ENCODE measurements around the gene E4F1. TPM values are rescaled to one million over a fixed set of nuclear protein-coding genes. Genes with fewer than 3 reads are reported as not detected.

E4F1 gene
- total and polyA plus RNA-seq, 7 donors, result 10.8 to 26.9 (median 19.4) TPM

- intact Hi-C loops (cut with DNase I), result loop anchor here (2.0 to 5.0 kb wide), 2 partner anchors 48 kb away; partner anchors contain the start of gene ECI1
- Histone ChIP-seq H3K9me3 (no peaks in the 10 kb centered on the region), H3K27me3 (no peaks in the 10 kb centered on the region), H3K4me1 (peaks cover 0 to 20% (median 18%) of the 10 kb centered on the region in 4 donors), H3K27ac (peak overlapping the region; percentile 97 to 100 (median 98)), H3K36me3 (peaks cover 13 to 31% (median 20%) of the 10 kb centered on the region in 4 donors), H3K4me3 (peak overlapping the region; percentile 83 to 89 (median 88))
- 84 to 85% methylated on average over 13 of the region's 13 CpGs for WGBS, 2 donors
- DNase-seq, result no peak
- TF ChIP-seq POLR2AphosphoS5 (IDR thresholded peaks at IDR 0.05) (no peak), CTCF (IDR thresholded peaks at IDR 0.05) (no peak), EP300 (IDR thresholded peaks at IDR 0.05) (no peak), POLR2A (IDR thresholded peaks at IDR 0.05) (no peak)
Observed at GRCh38 chr16:2204416-2205103, 18.8 kb upstream of the E4F1 start.

- H3K36me3 ChIP-seq, result peaks cover 13 to 36% (median 23%) of the 10 kb centered on the region in 4 donors
- no peaks in the 10 kb centered on the region for H3K27me3 ChIP-seq
- H3K9me3 ChIP-seq, result no peaks in the 10 kb centered on the region
- intact Hi-C loops (cut with DNase I), result loop anchor here (2.0 to 5.0 kb wide), 2 partner anchors 47 to 49 kb away; partner anchors contain the start of gene ECI1
- peaks cover 0 to 20% (median 18%) of the 10 kb centered on the region in 4 donors for H3K4me1 ChIP-seq
- WGBS, 2 donors, result 0 to 1% methylated on average over 93 of the region's 93 CpGs
- DNase-seq, result peak; percentile 94
- H3K4me3 ChIP-seq, result peak within 1 kb of the TSS; percentile 83 to 89 (median 88)
- H3K27ac ChIP-seq, result peak within 1 kb of the TSS; percentile 97 to 100 (median 98)
- TF ChIP-seq POLR2A (IDR thresholded peaks at IDR 0.05) (peak; percentile 54 to 71), EP300 (IDR thresholded peaks at IDR 0.05) (peak in 1 of 4 donors; percentile 8), CTCF (IDR thresholded peaks at IDR 0.05) (no peak), POLR2AphosphoS5 (IDR thresholded peaks at IDR 0.05) (peak; percentile 76 to 97 (median 88))
Observed at GRCh38 chr16:2205104-2205966, 18.1 kb upstream of the E4F1 start, which contains the start of gene MLST8. Gene MLST8, plus strand, starts transcription at chr16:2205454. Its CDS starts 632 bp downstream, at chr16:2206086.

- H3K9me3 ChIP-seq, result no peaks in the 10 kb centered on the region
- H3K27me3 ChIP-seq, result no peaks in the 10 kb centered on the region
- H3K4me3 ChIP-seq, result peak overlapping the region; percentile 83 to 89 (median 88)
- 5 to 13% methylated on average over 16 of the region's 16 CpGs for WGBS, 2 donors
- peak overlapping the region; percentile 97 to 100 (median 98) for H3K27ac ChIP-seq
- DNase-seq, result no peak
- TF ChIP-seq POLR2AphosphoS5 (IDR thresholded peaks at IDR 0.05) (no peak), EP300 (IDR thresholded peaks at IDR 0.05) (no peak), CTCF (IDR thresholded peaks at IDR 0.05) (no peak), POLR2A (IDR thresholded peaks at IDR 0.05) (no peak)
- intact Hi-C loops (cut with DNase I), result loop anchor here (2.0 to 5.0 kb wide), 2 partner anchors 46 to 49 kb away; partner anchors contain the start of gene ECI1
- peaks cover 13 to 36% (median 23%) of the 10 kb centered on the region in 4 donors for H3K36me3 ChIP-seq
- peaks cover 0 to 20% (median 18%) of the 10 kb centered on the region in 4 donors for H3K4me1 ChIP-seq
Observed at GRCh38 chr16:2205967-2206313, 17.5 kb upstream of the E4F1 start.

GRCh38 chr16:2206420-2206779 is 17.0 kb upstream of the E4F1 start:
- no peak for DNase-seq
- Histone ChIP-seq H3K27me3 (no peaks in the 10 kb centered on the region), H3K9me3 (no peaks in the 10 kb centered on the region), H3K36me3 (peaks cover 13 to 36% (median 23%) of the 10 kb centered on the region in 4 donors), H3K27ac (peak overlapping the region; percentile 97 to 100 (median 98)), H3K4me1 (peaks cover 0 to 20% (median 18%) of the 10 kb centered on the region in 4 donors), H3K4me3 (peak overlapping the region in 3 of 4 donors; percentile 83 to 89 (median 88))
- intact Hi-C loops (cut with DNase I), result loop anchor here (5.0 kb wide), 1 partner anchor 46 kb away; the partner anchor contains the start of gene ECI1
- 83 to 86% methylated on average over 18 of the region's 18 CpGs for WGBS, 2 donors
- TF ChIP-seq POLR2A (IDR thresholded peaks at IDR 0.05) (no peak), EP300 (IDR thresholded peaks at IDR 0.05) (no peak), CTCF (IDR thresholded peaks at IDR 0.05) (no peak), POLR2AphosphoS5 (IDR thresholded peaks at IDR 0.05) (no peak)
